ENCODE measurements around the gene OR56A3.
"Not testable (repeated sequence)": the region's sequence is repeated elsewhere in the genome, so short reads cannot be mapped to it uniquely, and the experiment has no call there.

Gene OR56A3

GRCh38 chr11:5940748-5941147, 1.3 kb upstream of the OR56A3 start:
- H3K9ac ChIP-seq (ENCODE audit: insufficient read length): no peak overlapping the region
- H3K4me3 ChIP-seq: no peak overlapping the region
- no peaks in the 10 kb centered on the region for H3K36me3 ChIP-seq (ENCODE audit: insufficient read depth, low read length)
- H3K27ac ChIP-seq: no peak overlapping the region
- H3K9me3 ChIP-seq (ENCODE audit: low read depth, low read length): no peaks in the 10 kb centered on the region
- no peak for TF ChIP-seq POLR2AphosphoS5 (IDR thresholded peaks at IDR 0.05; ENCODE audit: borderline replicate concordance, low read depth, low read length)
- DNase-seq (ENCODE audit: low read depth, low spot score): no peak

GRCh38 chr11:5955586-5955985, 13.5 kb downstream of the OR56A3 start:
- no peak for DNase-seq (ENCODE audit: low read depth, low spot score)

GRCh38 chr11:5960704-5961320, 18.8 kb downstream of the OR56A3 start:
- not testable (repeated sequence) for H3K9me3 ChIP-seq (ENCODE audit: low read depth, low read length)

More at GRCh38 chr11:5955586-5955985, 13.5 kb downstream of the OR56A3 start:
- Histone ChIP-seq H3K4me3 (no peak overlapping the region), H3K27ac (no peak overlapping the region), H3K9me3 (ENCODE audit: low read depth, low read length) (no peaks in the 10 kb centered on the region), H3K9ac (ENCODE audit: insufficient read length) (no peak overlapping the region), H3K36me3 (ENCODE audit: insufficient read depth, low read length) (no peaks in the 10 kb centered on the region)
- TF ChIP-seq POLR2AphosphoS5 (IDR thresholded peaks at IDR 0.05; ENCODE audit: borderline replicate concordance, low read depth, low read length): no peak
- no peak for TF ChIP-seq EZH2 (IDR thresholded peaks at IDR 0.05)
- TF ChIP-seq FOXP2 (optimal IDR thresholded peaks at IDR 0.05; ENCODE audit: control extremely low read depth, extremely low read length, insufficient read depth): no peak

GRCh38 chr11:5966958-5967357, 24.9 kb downstream of the OR56A3 start:
- H3K9me3 ChIP-seq (ENCODE audit: low read depth, low read length): no peaks in the 10 kb centered on the region
- no peaks in the 10 kb centered on the region for H3K36me3 ChIP-seq (ENCODE audit: insufficient read depth, low read length)
- no peak for DNase-seq (ENCODE audit: low read depth, low spot score)
- H3K9ac ChIP-seq (ENCODE audit: insufficient read length): no peak overlapping the region
- TF ChIP-seq EZH2 (IDR thresholded peaks at IDR 0.05) (no peak), FOXP2 (optimal IDR thresholded peaks at IDR 0.05; ENCODE audit: control extremely low read depth, extremely low read length, insufficient read depth) (no peak), POLR2AphosphoS5 (IDR thresholded peaks at IDR 0.05; ENCODE audit: borderline replicate concordance, low read depth, low read length) (no peak)
- H3K27ac ChIP-seq: no peak overlapping the region
- H3K4me3 ChIP-seq: no peak overlapping the region

More at GRCh38 chr11:5960704-5961320, 18.8 kb downstream of the OR56A3 start:
- not testable (repeated sequence) for H3K4me3 ChIP-seq; H3K27ac ChIP-seq; DNase-seq (ENCODE audit: low read depth, low spot score); H3K36me3 ChIP-seq (ENCODE audit: insufficient read depth, low read length); H3K9ac ChIP-seq (ENCODE audit: insufficient read length)

GRCh38 chr11:5967708-5968107, 25.7 kb downstream of the OR56A3 start:
- DNase-seq (ENCODE audit: low read depth, low spot score): no peak
- no peaks in the 10 kb centered on the region for H3K36me3 ChIP-seq (ENCODE audit: insufficient read depth, low read length)
- H3K4me3 ChIP-seq: no peak overlapping the region
- H3K9me3 ChIP-seq (ENCODE audit: low read depth, low read length): no peaks in the 10 kb centered on the region
- H3K27ac ChIP-seq: no peak overlapping the region
- TF ChIP-seq EZH2 (IDR thresholded peaks at IDR 0.05) (no peak), POLR2AphosphoS5 (IDR thresholded peaks at IDR 0.05; ENCODE audit: borderline replicate concordance, low read depth, low read length) (no peak), FOXP2 (optimal IDR thresholded peaks at IDR 0.05; ENCODE audit: control extremely low read depth, extremely low read length, insufficient read depth) (no peak)
- H3K9ac ChIP-seq (ENCODE audit: insufficient read length): no peak overlapping the region

- Histone ChIP-seq H3K36me3 (ENCODE audit: insufficient read depth, low read length) (no peaks in the 10 kb centered on the region), H3K4me3 (no peak within 1 kb of the TSS), H3K9me3 (ENCODE audit: low read depth, low read length) (no peaks in the 10 kb centered on the region), H3K9ac (ENCODE audit: insufficient read length) (no peak within 1 kb of the TSS), H3K27ac (no peak within 1 kb of the TSS)
- DNase-seq (ENCODE audit: low read depth, low spot score): no peak
- TF ChIP-seq FOXP2 (optimal IDR thresholded peaks at IDR 0.05; ENCODE audit: control extremely low read depth, extremely low read length, insufficient read depth) (no peak), EZH2 (IDR thresholded peaks at IDR 0.05) (no peak), POLR2AphosphoS5 (IDR thresholded peaks at IDR 0.05; ENCODE audit: borderline replicate concordance, low read depth, low read length) (no peak)
Observed at GRCh38 chr11:5968394-5968793, 26.3 kb downstream of the OR56A3 start, which contains the start of gene OR56A5. Gene OR56A5, minus strand, starts transcription at chr11:5968494. Its CDS starts 0 bp downstream, at chr11:5968494.

- Histone ChIP-seq H3K9me3 (ENCODE audit: low read depth, low read length) (no peaks in the 10 kb centered on the region), H3K4me3 (no peak overlapping the region), H3K9ac (ENCODE audit: insufficient read length) (no peak overlapping the region), H3K27ac (no peak overlapping the region), H3K36me3 (ENCODE audit: insufficient read depth, low read length) (no peaks in the 10 kb centered on the region)
- TF ChIP-seq EZH2 (IDR thresholded peaks at IDR 0.05) (no peak), FOXP2 (optimal IDR thresholded peaks at IDR 0.05; ENCODE audit: control extremely low read depth, extremely low read length, insufficient read depth) (no peak), POLR2AphosphoS5 (IDR thresholded peaks at IDR 0.05; ENCODE audit: borderline replicate concordance, low read depth, low read length) (no peak)
- no peak for DNase-seq (ENCODE audit: low read depth, low spot score)
Observed at GRCh38 chr11:5973530-5973929, 31.5 kb downstream of the OR56A3 start.

- TF ChIP-seq EZH2 (IDR thresholded peaks at IDR 0.05) (no peak), POLR2AphosphoS5 (IDR thresholded peaks at IDR 0.05; ENCODE audit: borderline replicate concordance, low read depth, low read length) (no peak), FOXP2 (optimal IDR thresholded peaks at IDR 0.05; ENCODE audit: control extremely low read depth, extremely low read length, insufficient read depth) (no peak)
- H3K9ac ChIP-seq (ENCODE audit: insufficient read length): no peak overlapping the region
- no peak overlapping the region for H3K27ac ChIP-seq
- H3K9me3 ChIP-seq (ENCODE audit: low read depth, low read length): no peaks in the 10 kb centered on the region
- DNase-seq (ENCODE audit: low read depth, low spot score): no peak
- no peaks in the 10 kb centered on the region for H3K36me3 ChIP-seq (ENCODE audit: insufficient read depth, low read length)
- H3K4me3 ChIP-seq: no peak overlapping the region
Observed at GRCh38 chr11:5983443-5983842, 41.4 kb downstream of the OR56A3 start.

GRCh38 chr11:5986885-5987284, 44.8 kb downstream of the OR56A3 start, which contains the start of gene OR52L1:
Gene OR52L1, minus strand, starts transcription at chr11:5986985. Its CDS starts 55 bp downstream, at chr11:5986930.
- Histone ChIP-seq H3K9me3 (ENCODE audit: low read depth, low read length) (no peaks in the 10 kb centered on the region), H3K9ac (ENCODE audit: insufficient read length) (no peak within 1 kb of the TSS), H3K27ac (no peak within 1 kb of the TSS), H3K4me3 (no peak within 1 kb of the TSS), H3K36me3 (ENCODE audit: insufficient read depth, low read length) (no peaks in the 10 kb centered on the region)
- TF ChIP-seq EZH2 (IDR thresholded peaks at IDR 0.05) (no peak), FOXP2 (optimal IDR thresholded peaks at IDR 0.05; ENCODE audit: control extremely low read depth, extremely low read length, insufficient read depth) (no peak), POLR2AphosphoS5 (IDR thresholded peaks at IDR 0.05; ENCODE audit: borderline replicate concordance, low read depth, low read length) (no peak)
- DNase-seq (ENCODE audit: low read depth, low spot score): no peak

Measured in SK-N-MC (cell line).